ENCODE data around the gene HNF1B.

The HNF1B gene

DNA sequence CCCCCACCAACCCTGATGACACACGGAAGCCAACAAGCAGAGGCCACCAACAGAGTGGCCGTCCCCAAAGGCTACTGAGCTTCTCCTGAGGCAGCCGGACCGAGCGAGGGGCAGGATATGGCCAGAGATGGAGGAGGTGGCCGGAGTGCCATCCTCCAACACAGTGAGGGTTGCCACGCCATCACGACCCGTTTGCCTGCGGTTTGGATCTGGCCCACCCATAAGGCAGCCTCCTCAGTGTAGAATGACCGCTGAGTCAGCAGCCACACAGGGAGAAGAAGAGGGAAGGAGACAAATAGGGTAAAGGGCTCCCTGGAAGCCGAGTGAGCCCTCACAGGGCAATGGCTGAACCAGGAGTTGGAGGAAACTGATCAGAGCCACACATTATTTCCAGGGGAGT lies 13.8 kb downstream of the HNF1B start:
- FAIRE-seq: no peak
- TF ChIP-seq TAF1 (IDR thresholded peaks at IDR 0.05; ENCODE audit: low read depth, low read length) (no peak), SPI1 (IDR thresholded peaks at IDR 0.05; ENCODE audit: low read depth, low read length) (no peak), POLR2A (IDR thresholded peaks at IDR 0.05; ENCODE audit: low read depth, low read length) (no peak), POLR2AphosphoS5 (IDR thresholded peaks at IDR 0.05; ENCODE audit: low read depth, low read length) (no peak), POU2F2 (IDR thresholded peaks at IDR 0.05; ENCODE audit: low read depth, low read length) (no peak), PAX5 (IDR thresholded peaks at IDR 0.05; ENCODE audit: insufficient read depth, low read length, severe bottlenecking) (no peak)
- no peak for DNase-seq (ENCODE audit: insufficient read length, low spot score)

GRCh38 chr17:37729905-37730304 lies 15.0 kb downstream of the HNF1B start:
- TF ChIP-seq POU2F2 (IDR thresholded peaks at IDR 0.05; ENCODE audit: low read depth, low read length): no peak
- no peak for TF ChIP-seq POLR2A (IDR thresholded peaks at IDR 0.05; ENCODE audit: low read depth, low read length)
- no peak for TF ChIP-seq POLR2AphosphoS5 (IDR thresholded peaks at IDR 0.05; ENCODE audit: low read depth, low read length)
- TF ChIP-seq SPI1 (IDR thresholded peaks at IDR 0.05; ENCODE audit: low read depth, low read length): no peak
- TF ChIP-seq PAX5 (IDR thresholded peaks at IDR 0.05; ENCODE audit: insufficient read depth, low read length, severe bottlenecking): no peak
- TF ChIP-seq TAF1 (IDR thresholded peaks at IDR 0.05; ENCODE audit: low read depth, low read length): no peak
- DNase-seq (ENCODE audit: insufficient read length, low spot score) (no peak), FAIRE-seq (no peak)

DNA sequence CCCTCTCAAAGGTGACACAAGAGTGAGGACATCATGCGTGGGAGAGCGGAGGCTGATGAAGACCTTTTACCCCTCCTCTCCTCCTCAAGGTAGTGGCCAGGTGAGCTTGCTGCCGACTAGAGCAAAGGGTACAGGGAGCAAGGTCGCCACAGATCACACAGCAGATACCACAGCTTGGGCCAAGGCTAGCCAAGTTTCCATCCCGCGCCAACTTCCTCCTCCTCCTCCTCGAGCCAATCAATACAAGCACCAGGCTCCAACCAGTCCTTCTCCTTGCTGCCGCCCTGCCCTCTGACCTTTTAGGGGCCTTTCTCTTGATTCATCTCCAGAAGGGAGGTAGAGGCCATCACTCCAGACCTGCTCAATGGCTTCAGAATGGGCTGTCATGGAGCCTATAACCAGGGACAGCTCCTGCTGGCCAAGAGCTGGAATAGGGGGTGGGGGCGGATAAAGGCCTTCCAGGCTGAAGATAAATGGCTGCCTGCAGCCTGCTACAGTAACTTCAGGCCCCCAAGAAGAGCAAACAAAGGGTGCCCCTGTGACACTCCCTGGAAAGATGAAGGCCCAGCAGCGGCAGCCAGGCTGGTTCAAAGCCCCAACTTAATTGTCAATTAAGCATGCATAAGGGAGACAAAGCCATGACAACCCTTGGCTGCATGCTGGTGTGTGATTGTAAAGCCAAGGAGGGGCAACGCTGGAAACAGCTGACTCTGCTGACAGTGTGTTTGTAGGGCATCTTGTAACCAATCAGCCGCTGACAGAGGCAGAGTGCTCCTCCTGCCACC lies 17.8 kb downstream of the HNF1B start:
- no peak for DNase-seq (ENCODE audit: insufficient read length, low spot score)
- TF ChIP-seq PAX5 (IDR thresholded peaks at IDR 0.05; ENCODE audit: insufficient read depth, low read length, severe bottlenecking) (no peak), TAF1 (IDR thresholded peaks at IDR 0.05; ENCODE audit: low read depth, low read length) (no peak), POLR2AphosphoS5 (IDR thresholded peaks at IDR 0.05; ENCODE audit: low read depth, low read length) (no peak), POLR2A (IDR thresholded peaks at IDR 0.05; ENCODE audit: low read depth, low read length) (no peak), SPI1 (IDR thresholded peaks at IDR 0.05; ENCODE audit: low read depth, low read length) (no peak), POU2F2 (IDR thresholded peaks at IDR 0.05; ENCODE audit: low read depth, low read length) (no peak)
- FAIRE-seq: no peak

GRCh38 chr17:37726248-37726647 lies 18.6 kb downstream of the HNF1B start:
- no peak for TF ChIP-seq SPI1 (IDR thresholded peaks at IDR 0.05; ENCODE audit: low read depth, low read length)
- DNase-seq (ENCODE audit: insufficient read length, low spot score) (no peak), FAIRE-seq (no peak)

DNA sequence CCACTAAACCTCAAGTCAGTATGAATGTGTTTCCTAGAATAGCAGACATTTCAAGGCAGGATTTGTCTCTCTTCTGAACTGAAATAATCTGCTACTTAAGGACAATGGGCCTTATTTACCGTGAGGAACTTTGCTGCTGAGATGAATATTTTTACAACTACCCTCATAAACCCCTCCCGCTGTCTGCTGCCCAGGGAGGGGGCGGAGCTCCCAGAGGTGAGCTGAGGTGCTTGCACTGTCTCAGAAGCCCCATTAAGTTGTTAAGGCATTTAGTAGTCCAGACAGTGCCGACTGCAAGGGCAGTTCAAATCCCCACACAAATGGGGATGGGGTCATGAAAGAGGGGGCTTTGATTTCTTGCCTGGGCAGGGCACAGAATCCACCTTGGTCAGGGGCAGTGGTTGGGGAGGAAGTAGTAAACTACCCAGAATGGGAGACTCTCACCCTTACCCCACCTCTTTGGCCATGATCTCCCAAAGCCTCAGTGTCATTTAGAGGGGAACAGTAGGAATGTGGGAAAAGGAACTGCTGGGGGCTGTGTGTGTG lies 19.2 kb downstream of the HNF1B start:
- DNase-seq (ENCODE audit: insufficient read length, low spot score): no peak
- TF ChIP-seq POLR2A (IDR thresholded peaks at IDR 0.05; ENCODE audit: low read depth, low read length): no peak
- TF ChIP-seq POLR2AphosphoS5 (IDR thresholded peaks at IDR 0.05; ENCODE audit: low read depth, low read length): no peak
- TF ChIP-seq TAF1 (IDR thresholded peaks at IDR 0.05; ENCODE audit: low read depth, low read length): no peak
- TF ChIP-seq PAX5 (IDR thresholded peaks at IDR 0.05; ENCODE audit: insufficient read depth, low read length, severe bottlenecking): no peak
- no peak for TF ChIP-seq POU2F2 (IDR thresholded peaks at IDR 0.05; ENCODE audit: low read depth, low read length)
- TF ChIP-seq SPI1 (IDR thresholded peaks at IDR 0.05; ENCODE audit: low read depth, low read length): no peak
- FAIRE-seq: no peak

- TF ChIP-seq POLR2A (IDR thresholded peaks at IDR 0.05; ENCODE audit: low read depth, low read length) (no peak), TAF1 (IDR thresholded peaks at IDR 0.05; ENCODE audit: low read depth, low read length) (no peak), POLR2AphosphoS5 (IDR thresholded peaks at IDR 0.05; ENCODE audit: low read depth, low read length) (no peak), SPI1 (IDR thresholded peaks at IDR 0.05; ENCODE audit: low read depth, low read length) (no peak), POU2F2 (IDR thresholded peaks at IDR 0.05; ENCODE audit: low read depth, low read length) (no peak), PAX5 (IDR thresholded peaks at IDR 0.05; ENCODE audit: insufficient read depth, low read length, severe bottlenecking) (no peak)
- no peak for FAIRE-seq
- DNase-seq (ENCODE audit: insufficient read length, low spot score): no peak
These were observed 19.8 kb downstream of the HNF1B start for GRCh38 chr17:37725021-37725595.

GRCh38 chr17:37720989-37721388 lies 23.9 kb downstream of the HNF1B start:
- TF ChIP-seq TAF1 (IDR thresholded peaks at IDR 0.05; ENCODE audit: low read depth, low read length): no peak
- TF ChIP-seq POLR2A (IDR thresholded peaks at IDR 0.05; ENCODE audit: low read depth, low read length): no peak
- no peak for TF ChIP-seq POLR2AphosphoS5 (IDR thresholded peaks at IDR 0.05; ENCODE audit: low read depth, low read length)
- no peak for TF ChIP-seq POU2F2 (IDR thresholded peaks at IDR 0.05; ENCODE audit: low read depth, low read length)
- no peak for TF ChIP-seq PAX5 (IDR thresholded peaks at IDR 0.05; ENCODE audit: insufficient read depth, low read length, severe bottlenecking)
- TF ChIP-seq SPI1 (IDR thresholded peaks at IDR 0.05; ENCODE audit: low read depth, low read length): no peak
- DNase-seq (ENCODE audit: insufficient read length, low spot score) (no peak), FAIRE-seq (no peak)

- DNase-seq (ENCODE audit: insufficient read length, low spot score) (no peak), FAIRE-seq (no peak)
- TF ChIP-seq POLR2A (IDR thresholded peaks at IDR 0.05; ENCODE audit: low read depth, low read length): no peak
- no peak for TF ChIP-seq TAF1 (IDR thresholded peaks at IDR 0.05; ENCODE audit: low read depth, low read length)
- TF ChIP-seq SPI1 (IDR thresholded peaks at IDR 0.05; ENCODE audit: low read depth, low read length): no peak
- TF ChIP-seq POU2F2 (IDR thresholded peaks at IDR 0.05; ENCODE audit: low read depth, low read length): no peak
- no peak for TF ChIP-seq PAX5 (IDR thresholded peaks at IDR 0.05; ENCODE audit: insufficient read depth, low read length, severe bottlenecking)
- TF ChIP-seq POLR2AphosphoS5 (IDR thresholded peaks at IDR 0.05; ENCODE audit: low read depth, low read length): no peak
These were observed 25.0 kb downstream of the HNF1B start for GRCh38 chr17:37719866-37720265.

GRCh38 chr17:37718324-37719048 lies 26.4 kb downstream of the HNF1B start:
- TF ChIP-seq SPI1 (IDR thresholded peaks at IDR 0.05; ENCODE audit: low read depth, low read length) (no peak), PAX5 (IDR thresholded peaks at IDR 0.05; ENCODE audit: insufficient read depth, low read length, severe bottlenecking) (no peak), POU2F2 (IDR thresholded peaks at IDR 0.05; ENCODE audit: low read depth, low read length) (no peak), TAF1 (IDR thresholded peaks at IDR 0.05; ENCODE audit: low read depth, low read length) (no peak), POLR2A (IDR thresholded peaks at IDR 0.05; ENCODE audit: low read depth, low read length) (no peak), POLR2AphosphoS5 (IDR thresholded peaks at IDR 0.05; ENCODE audit: low read depth, low read length) (no peak)
- FAIRE-seq (no peak), DNase-seq (ENCODE audit: insufficient read length, low spot score) (no peak)
